ENCODE measurements around the gene HACE1.
A peak's percentile ranks its signal among the peaks of the same experiment; 100 is the strongest.

The HACE1 gene

DNA sequence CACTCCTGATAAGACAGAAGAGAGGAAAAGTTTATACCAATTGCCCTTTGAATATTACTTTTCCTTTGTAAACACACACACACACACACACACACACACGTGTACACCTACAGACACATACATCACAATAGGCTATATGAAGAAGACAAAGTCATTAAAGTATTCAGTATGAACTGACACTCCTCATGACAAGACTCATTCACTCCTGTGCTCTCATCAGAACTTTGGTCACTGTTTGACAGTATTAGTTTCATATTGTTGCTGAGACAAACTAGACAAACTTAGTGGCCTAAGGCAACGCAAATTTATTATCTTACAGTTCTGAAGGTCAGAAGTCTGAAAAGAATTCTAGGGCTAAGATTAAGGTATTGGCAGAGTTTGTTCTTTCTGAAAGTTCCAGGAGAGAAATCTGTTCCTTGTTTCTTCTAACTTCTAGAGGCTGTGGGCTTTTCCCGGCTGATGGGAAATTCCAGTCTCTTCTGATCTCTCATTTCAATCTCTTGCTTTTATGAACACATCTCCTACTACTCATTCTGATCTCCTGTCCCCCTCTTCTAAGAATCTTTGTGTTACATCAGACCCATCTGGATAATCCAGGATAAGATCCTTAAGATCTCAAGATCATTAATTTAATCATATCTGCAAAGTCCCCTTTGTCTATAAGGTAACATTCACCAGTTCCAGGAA is 171.3 kb downstream of the HACE1 start:
- TF ChIP-seq, protein P1, sequence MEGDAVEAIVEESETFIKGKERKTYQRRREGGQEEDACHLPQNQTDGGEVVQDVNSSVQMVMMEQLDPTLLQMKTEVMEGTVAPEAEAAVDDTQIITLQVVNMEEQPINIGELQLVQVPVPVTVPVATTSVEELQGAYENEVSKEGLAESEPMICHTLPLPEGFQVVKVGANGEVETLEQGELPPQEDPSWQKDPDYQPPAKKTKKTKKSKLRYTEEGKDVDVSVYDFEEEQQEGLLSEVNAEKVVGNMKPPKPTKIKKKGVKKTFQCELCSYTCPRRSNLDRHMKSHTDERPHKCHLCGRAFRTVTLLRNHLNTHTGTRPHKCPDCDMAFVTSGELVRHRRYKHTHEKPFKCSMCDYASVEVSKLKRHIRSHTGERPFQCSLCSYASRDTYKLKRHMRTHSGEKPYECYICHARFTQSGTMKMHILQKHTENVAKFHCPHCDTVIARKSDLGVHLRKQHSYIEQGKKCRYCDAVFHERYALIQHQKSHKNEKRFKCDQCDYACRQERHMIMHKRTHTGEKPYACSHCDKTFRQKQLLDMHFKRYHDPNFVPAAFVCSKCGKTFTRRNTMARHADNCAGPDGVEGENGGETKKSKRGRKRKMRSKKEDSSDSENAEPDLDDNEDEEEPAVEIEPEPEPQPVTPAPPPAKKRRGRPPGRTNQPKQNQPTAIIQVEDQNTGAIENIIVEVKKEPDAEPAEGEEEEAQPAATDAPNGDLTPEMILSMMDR (IDR thresholded peaks at IDR 0.05; ENCODE audit: low read length, missing control alignments), result no peak
- DNase-seq (ENCODE audit: low read depth), result no peak

GRCh38 chr6:104686550-104687175 is 173.1 kb downstream of the HACE1 start:
- no peak for DNase-seq (ENCODE audit: low read depth)
- H3K4me3 ChIP-seq (replicated peaks; ENCODE audit: low read depth, low read length), result no peak overlapping the region
- TF ChIP-seq, protein P1 (IDR thresholded peaks at IDR 0.05; ENCODE audit: low read length, missing control alignments), result no peak

More for the DNA sequence above, 171.3 kb downstream of the HACE1 start:
- no peak overlapping the region for H3K4me3 ChIP-seq (replicated peaks; ENCODE audit: low read depth, low read length)

DNA sequence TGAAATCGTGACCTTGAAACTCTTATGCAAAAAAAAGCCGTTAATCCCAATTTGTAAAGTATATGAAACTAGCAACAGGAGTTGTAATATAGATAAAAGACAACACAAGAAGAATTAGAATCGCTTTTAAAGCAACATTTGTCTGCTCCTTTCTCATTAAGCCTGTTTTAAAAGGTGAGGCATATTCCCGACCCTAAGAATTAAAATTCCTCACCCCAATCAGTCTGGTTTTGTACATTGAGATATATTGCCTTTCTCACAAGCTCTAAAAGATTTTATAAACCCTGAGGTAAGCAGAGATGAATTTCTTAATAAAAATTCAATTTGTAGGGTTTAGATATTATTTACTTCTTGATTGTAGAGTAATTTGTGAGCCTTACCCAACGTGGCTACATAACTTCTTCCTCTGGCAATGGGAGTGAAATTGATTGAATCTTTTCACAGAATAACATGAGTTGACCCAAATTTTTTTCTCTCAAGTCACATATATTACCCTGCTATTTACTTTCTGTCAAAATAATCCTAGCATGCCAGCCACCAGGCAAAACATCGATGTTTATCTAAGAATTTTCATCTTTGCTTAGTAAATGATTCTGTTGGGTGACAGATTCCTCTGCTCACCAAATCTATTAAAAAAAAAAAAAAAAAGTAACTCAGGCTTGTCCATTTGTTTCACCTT is 173.7 kb downstream of the HACE1 start:
- TF ChIP-seq, protein P1 (IDR thresholded peaks at IDR 0.05; ENCODE audit: low read length, missing control alignments), result no peak
- H3K4me3 ChIP-seq (replicated peaks; ENCODE audit: low read depth, low read length), result no peak overlapping the region
- no peak for DNase-seq (ENCODE audit: low read depth)

- no peak for DNase-seq (ENCODE audit: low read depth)
- H3K4me3 ChIP-seq (replicated peaks; ENCODE audit: low read depth, low read length), result no peak overlapping the region
- TF ChIP-seq, protein P1 (IDR thresholded peaks at IDR 0.05; ENCODE audit: low read length, missing control alignments), result no peak
Observed at GRCh38 chr6:104684911-104685415, 174.8 kb downstream of the HACE1 start.

DNA sequence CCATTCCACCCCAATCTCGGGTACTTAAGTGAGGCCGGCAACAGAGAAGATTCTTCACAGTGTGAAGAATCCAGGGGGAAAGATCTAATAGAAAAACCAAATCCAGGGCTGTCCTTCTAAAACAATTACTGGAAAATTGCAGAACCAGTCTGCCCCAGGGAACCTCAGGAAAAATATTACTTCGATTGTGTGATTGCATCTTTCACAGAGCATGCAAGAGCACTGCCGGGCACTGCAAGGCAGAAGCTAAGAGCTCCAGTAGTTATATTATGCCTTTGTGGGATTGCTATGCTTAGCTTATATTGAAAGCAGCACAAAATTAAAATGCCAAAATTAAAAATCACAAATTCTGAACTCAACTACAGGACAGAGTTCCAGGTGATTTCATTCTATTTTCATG is 175.9 kb downstream of the HACE1 start:
- DNase-seq (ENCODE audit: low read depth), result no peak
- no peak overlapping the region for H3K4me3 ChIP-seq (replicated peaks; ENCODE audit: low read depth, low read length)
- TF ChIP-seq, protein P1 (IDR thresholded peaks at IDR 0.05; ENCODE audit: low read length, missing control alignments), result no peak

DNA sequence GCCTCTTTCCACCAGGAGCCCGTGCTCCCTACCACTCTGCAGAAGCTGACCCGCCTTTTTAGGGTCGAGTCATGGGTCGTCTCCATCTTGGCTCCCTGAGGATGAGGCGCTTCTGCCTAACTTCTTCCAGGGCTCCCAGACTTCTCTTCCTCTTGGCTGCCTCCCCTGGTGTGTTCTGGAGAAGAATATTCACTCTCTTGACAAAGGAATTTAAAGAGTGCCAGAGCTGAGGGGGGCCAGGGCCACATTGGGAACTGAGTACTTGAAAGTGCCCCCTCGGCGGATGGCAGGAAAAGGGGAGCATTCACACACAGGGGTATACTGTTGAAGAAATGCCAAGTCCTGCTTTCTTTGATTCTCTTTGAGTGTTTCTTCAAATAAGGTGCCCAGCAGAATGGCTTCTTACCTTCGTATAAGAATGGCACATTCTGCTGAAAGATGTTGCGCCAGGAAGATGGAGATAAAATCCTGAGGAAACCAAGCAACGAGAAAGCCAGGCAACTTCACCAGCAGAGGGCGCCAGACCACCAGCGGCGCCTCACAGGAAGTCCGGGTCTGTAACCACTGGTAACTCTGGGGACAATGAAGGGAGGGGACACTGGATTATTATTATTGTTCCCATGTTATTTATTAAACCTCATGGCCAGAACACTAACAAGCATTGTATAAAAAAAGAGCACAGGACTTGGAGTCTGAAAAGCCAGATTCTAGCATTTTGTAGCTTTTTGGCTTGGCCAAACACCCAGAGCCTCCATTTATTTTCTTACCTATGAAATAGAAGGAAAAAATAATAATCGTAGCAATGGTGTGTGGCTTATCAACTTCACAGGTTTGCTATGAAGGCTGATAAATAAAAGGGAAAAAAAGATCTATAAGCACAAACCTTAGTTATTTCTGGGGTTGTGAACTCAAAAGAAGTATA is 176.7 kb downstream of the HACE1 start:
- TF ChIP-seq, protein P1 (IDR thresholded peaks at IDR 0.05; ENCODE audit: low read length, missing control alignments), result peak; percentile 68
- no peak overlapping the region for H3K4me3 ChIP-seq (replicated peaks; ENCODE audit: low read depth, low read length)
- peak; percentile 64 for DNase-seq (ENCODE audit: low read depth)
